ENCODE data around the gene FNDC3B. TPM values are rescaled to one million over a fixed set of nuclear protein-coding genes. Genes with fewer than 3 reads are reported as not detected.

The FNDC3B gene
- total RNA-seq, 1 donor = 221 TPM

- no peak overlapping the region for H3K4me3 ChIP-seq (ENCODE audit: low read depth, low read length)
- no peak for DNase-seq (ENCODE audit: low read depth)
- TF ChIP-seq CTCF (IDR thresholded peaks at IDR 0.05; ENCODE audit: insufficient read depth, low read depth, low read length) = no peak
These were observed 92.4 kb downstream of the FNDC3B start for GRCh38 chr3:172131746-172132145.

DNA sequence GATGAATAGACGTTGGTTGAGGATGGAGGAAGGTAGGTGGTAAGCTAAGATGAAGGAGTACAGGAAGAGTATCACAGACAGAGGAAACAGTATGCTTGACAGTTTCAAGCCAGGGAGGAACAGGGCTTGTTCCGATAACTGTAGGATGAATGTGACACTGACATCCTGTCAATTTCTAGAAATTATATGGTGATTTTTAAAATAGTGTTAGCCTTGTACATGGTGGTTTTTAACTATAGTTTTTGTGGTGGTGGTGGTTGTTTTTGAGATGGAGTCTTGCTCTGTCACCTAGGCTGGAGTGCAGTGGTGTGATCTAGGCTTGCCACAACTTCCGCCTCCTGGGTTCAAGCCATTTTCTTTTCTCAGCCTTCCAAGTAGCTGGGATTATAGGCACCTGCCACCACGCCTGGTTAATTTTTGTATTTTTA, 92.8 kb downstream of the FNDC3B start:
- DNase-seq (ENCODE audit: low read depth) = no peak
- TF ChIP-seq CTCF (IDR thresholded peaks at IDR 0.05; ENCODE audit: insufficient read depth, low read depth, low read length) = no peak
- H3K4me3 ChIP-seq (ENCODE audit: low read depth, low read length) = no peak overlapping the region

- H3K4me3 ChIP-seq (ENCODE audit: low read depth, low read length) = no peak overlapping the region
- no peak for DNase-seq (ENCODE audit: low read depth)
- no peak for TF ChIP-seq CTCF (IDR thresholded peaks at IDR 0.05; ENCODE audit: insufficient read depth, low read depth, low read length)
These were observed 93.4 kb downstream of the FNDC3B start for GRCh38 chr3:172132721-172133311.

GRCh38 chr3:172133838-172134237, 94.5 kb downstream of the FNDC3B start:
- DNase-seq (ENCODE audit: low read depth) = no peak
- no peak overlapping the region for H3K4me3 ChIP-seq (ENCODE audit: low read depth, low read length)
- TF ChIP-seq CTCF (IDR thresholded peaks at IDR 0.05; ENCODE audit: insufficient read depth, low read depth, low read length) = no peak

- TF ChIP-seq CTCF (IDR thresholded peaks at IDR 0.05; ENCODE audit: insufficient read depth, low read depth, low read length) = no peak
- H3K4me3 ChIP-seq (ENCODE audit: low read depth, low read length) = no peak overlapping the region
- DNase-seq (ENCODE audit: low read depth) = peak; percentile 62
These were observed 95.0 kb downstream of the FNDC3B start for GRCh38 chr3:172134352-172134751.

DNA sequence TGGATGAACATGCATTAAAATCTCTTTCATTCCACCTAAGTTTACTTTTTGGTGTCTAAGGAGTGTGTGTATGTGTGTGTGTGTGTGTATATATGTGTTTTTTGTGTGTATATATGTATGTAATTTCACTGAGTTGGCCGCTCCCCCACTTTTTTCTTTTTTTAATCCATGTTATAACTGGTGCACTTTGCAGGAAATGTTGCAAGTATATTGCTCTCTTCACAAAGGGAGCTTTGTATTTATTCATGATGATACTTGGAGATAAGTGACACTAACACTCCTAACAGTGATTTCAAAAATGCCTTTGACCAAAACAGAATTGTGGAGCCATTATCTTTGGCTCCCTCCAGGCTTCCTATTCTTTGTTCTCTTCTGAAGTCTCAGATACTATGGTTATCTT, 95.8 kb downstream of the FNDC3B start:
- DNase-seq (ENCODE audit: low read depth) = no peak
- H3K4me3 ChIP-seq (ENCODE audit: low read depth, low read length) = no peak overlapping the region
- no peak for TF ChIP-seq CTCF (IDR thresholded peaks at IDR 0.05; ENCODE audit: insufficient read depth, low read depth, low read length)

GRCh38 chr3:172135820-172136219, 96.4 kb downstream of the FNDC3B start:
- no peak for TF ChIP-seq CTCF (IDR thresholded peaks at IDR 0.05; ENCODE audit: insufficient read depth, low read depth, low read length)
- DNase-seq (ENCODE audit: low read depth) = peak; percentile 89
- H3K4me3 ChIP-seq (ENCODE audit: low read depth, low read length) = no peak overlapping the region
